Measurements from ENCODE around the gene LAMA2.

Gene LAMA2

DNA sequence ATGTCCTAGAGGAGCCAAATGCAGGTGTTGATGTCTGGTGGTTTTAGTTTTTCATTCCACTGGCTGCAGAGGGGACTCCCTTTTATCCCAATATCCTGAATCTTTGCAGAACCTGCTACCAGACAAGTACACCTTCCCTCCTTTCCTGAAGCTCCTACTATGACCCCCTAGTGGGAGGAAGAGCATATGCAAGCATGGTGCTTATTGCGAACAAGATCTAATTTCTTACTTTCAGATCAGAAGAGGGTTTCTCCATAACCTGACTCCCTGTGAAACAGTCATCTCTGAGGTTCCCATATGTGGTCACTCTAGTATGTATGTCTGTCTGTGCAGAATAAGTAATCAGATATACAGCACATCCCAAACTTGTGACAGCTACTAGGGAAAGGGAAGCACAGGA lies 549.8 kb downstream of the LAMA2 start:
- DNase-seq (ENCODE audit: extremely low spot score), result peak; percentile 43
- CTCF ChIA-PET, result interaction anchor here (1.0 kb wide), 1 partner anchor 8 kb away, joined by 3 read pairs; no protein-coding TSS in a partner anchor
- TF ChIP-seq FOXA1 (IDR thresholded peaks at IDR 0.05), result no peak
- no peak for TF ChIP-seq SUZ12 (IDR thresholded peaks at IDR 0.05)
- no peak for TF ChIP-seq CTBP1 (IDR thresholded peaks at IDR 0.05; ENCODE audit: borderline replicate concordance)
- TF ChIP-seq NFRKB (IDR thresholded peaks at IDR 0.05), result no peak
- TF ChIP-seq SP1 (IDR thresholded peaks at IDR 0.05), result no peak
- TF ChIP-seq, protein P1, sequence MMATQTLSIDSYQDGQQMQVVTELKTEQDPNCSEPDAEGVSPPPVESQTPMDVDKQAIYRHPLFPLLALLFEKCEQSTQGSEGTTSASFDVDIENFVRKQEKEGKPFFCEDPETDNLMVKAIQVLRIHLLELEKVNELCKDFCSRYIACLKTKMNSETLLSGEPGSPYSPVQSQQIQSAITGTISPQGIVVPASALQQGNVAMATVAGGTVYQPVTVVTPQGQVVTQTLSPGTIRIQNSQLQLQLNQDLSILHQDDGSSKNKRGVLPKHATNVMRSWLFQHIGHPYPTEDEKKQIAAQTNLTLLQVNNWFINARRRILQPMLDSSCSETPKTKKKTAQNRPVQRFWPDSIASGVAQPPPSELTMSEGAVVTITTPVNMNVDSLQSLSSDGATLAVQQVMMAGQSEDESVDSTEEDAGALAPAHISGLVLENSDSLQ (IDR thresholded peaks at IDR 0.05), result no peak
- no peak for TF ChIP-seq TARDBP (IDR thresholded peaks at IDR 0.05)
- POLR2A ChIA-PET, result no interaction called here

DNA sequence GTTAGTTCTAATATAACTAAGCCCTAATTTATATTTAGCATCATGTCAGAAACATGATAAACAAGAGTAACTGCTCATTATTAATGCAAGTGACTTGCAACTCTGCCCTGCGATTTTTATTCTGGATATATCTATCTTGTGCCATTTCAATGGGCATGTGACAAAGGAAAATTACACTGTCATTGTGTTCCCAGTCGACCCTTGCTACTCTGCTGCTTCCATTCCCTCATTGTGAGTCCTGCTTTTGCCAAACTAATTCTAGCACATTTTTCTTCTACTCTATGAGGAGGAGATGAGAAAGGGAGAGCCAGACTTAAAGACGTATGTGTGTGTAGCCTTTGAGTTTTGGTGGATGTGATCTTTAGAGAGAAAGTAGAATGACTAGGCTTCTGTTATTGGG lies 551.2 kb downstream of the LAMA2 start:
- TF ChIP-seq FOXM1 (IDR thresholded peaks at IDR 0.05; ENCODE audit: borderline replicate concordance), result no peak
- no peak for TF ChIP-seq ELF4 (IDR thresholded peaks at IDR 0.05)
- POLR2A ChIA-PET, result no interaction called here
- CTCF ChIA-PET, result no interaction called here
- no peak for DNase-seq (ENCODE audit: extremely low spot score)

DNA sequence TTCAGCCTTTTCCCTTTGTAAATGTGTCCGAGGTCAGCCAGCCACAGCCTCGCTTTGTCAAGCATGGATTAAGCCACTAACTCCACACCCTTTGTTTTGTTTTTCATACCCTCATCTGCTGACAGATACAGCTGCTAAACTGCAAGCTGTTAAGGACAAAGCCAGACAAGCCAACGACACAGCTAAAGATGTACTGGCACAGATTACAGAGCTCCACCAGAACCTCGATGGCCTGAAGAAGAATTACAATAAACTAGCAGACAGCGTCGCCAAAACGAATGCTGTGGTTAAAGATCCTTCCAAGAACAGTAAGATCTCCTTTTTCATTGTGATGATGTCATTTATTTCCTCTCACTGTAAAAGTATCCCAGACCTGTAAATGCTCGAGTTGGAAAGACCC lies 557.8 kb downstream of the LAMA2 start:
- CTCF ChIA-PET, result interaction anchor here (0.8 kb wide), 1 partner anchor 9 kb away, joined by 3 read pairs; no protein-coding TSS in a partner anchor
- peak; percentile 57 for DNase-seq (ENCODE audit: extremely low spot score)
- POLR2A ChIA-PET, result no interaction called here
- TF ChIP-seq ARNT (IDR thresholded peaks at IDR 0.05) (no peak), BHLHE40 (IDR thresholded peaks at IDR 0.05; ENCODE audit: borderline replicate concordance) (no peak), HDGF (IDR thresholded peaks at IDR 0.05; ENCODE audit: borderline replicate concordance) (no peak), LEF1 (IDR thresholded peaks at IDR 0.05; ENCODE audit: borderline replicate concordance) (no peak), L3MBTL2 (conservative IDR thresholded peaks at IDR 0.05) (no peak), SUZ12 (IDR thresholded peaks at IDR 0.05) (no peak), FOXA1 (IDR thresholded peaks at IDR 0.05) (no peak), ZNF384 (IDR thresholded peaks at IDR 0.05) (no peak), SP1 (IDR thresholded peaks at IDR 0.05) (no peak), FOXM1 (IDR thresholded peaks at IDR 0.05; ENCODE audit: borderline replicate concordance) (no peak), ELF4 (IDR thresholded peaks at IDR 0.05) (no peak), FOXK2 (IDR thresholded peaks at IDR 0.05) (no peak), TARDBP (IDR thresholded peaks at IDR 0.05) (no peak), CTBP1 (IDR thresholded peaks at IDR 0.05; ENCODE audit: borderline replicate concordance) (no peak), NFRKB (IDR thresholded peaks at IDR 0.05) (no peak)
- TF ChIP-seq, protein P1 (IDR thresholded peaks at IDR 0.05), result no peak

DNA sequence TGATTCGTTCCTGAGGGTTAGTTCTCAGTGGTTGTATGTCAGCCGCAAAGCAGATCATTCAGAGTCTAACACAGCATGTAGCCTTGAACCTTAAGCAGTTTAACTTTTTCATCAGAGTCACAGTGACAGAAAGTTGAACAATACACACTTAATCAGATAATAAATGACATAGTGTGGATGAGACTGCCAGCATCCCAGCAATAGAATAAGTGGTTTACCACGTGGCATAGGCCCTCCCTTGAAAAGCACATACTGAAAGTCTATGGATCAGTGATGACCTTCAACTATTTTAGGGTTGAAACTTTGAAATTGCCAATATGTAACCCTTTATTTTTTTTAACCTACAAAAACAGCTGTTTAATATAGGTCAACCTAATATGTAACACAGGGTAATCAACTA lies 561.7 kb downstream of the LAMA2 start:
- ChIA-PET POLR2A (no interaction called here), CTCF (no interaction called here)
- TF ChIP-seq NFRKB (IDR thresholded peaks at IDR 0.05) (no peak), SUZ12 (IDR thresholded peaks at IDR 0.05) (no peak)
- DNase-seq (ENCODE audit: extremely low spot score), result no peak

DNA sequence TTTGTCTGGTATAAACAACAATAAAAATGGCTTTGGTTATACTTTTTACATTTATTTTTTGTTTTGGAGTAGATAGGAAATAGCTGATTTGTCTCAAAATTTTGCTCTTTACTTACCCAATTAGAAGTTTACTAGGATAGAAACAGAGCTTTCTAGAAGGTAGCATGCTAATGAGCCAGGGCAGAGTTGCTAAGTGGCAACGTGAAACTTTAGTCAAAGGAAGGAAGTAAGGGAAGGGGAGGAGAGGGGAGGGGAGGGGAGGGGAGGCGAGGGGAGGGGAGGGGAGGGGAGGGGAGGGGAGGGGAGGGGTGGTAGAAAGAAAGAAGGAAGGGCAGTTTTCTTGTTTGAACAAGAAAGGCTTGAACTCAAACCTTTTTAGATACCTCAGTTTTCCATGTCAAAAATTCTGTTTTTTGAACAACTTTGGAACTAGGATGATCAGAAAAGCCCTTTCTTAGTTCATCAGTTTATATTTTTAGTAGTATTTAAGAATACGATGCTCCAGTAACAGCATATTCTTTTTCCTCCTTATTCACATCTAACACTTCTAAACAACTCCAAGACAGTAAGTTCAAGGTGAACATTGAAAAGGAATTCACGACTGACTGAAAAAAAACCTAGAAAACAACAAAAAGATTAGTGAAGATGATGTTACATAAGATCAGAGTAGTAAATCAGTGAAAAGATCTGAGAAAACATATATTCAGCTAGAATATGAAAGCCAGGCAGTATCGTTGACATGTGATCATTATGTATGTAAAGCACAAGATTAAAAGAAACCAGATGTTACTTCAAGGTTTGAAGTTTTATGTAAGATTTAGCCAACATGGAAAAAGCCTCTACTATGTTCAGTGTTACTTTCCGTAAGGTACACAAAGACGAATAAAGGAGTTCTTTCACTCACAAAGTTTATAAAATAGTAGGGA lies 563.6 kb downstream of the LAMA2 start:
- POLR2A ChIA-PET, result no interaction called here
- CTCF ChIA-PET, result no interaction called here

DNA sequence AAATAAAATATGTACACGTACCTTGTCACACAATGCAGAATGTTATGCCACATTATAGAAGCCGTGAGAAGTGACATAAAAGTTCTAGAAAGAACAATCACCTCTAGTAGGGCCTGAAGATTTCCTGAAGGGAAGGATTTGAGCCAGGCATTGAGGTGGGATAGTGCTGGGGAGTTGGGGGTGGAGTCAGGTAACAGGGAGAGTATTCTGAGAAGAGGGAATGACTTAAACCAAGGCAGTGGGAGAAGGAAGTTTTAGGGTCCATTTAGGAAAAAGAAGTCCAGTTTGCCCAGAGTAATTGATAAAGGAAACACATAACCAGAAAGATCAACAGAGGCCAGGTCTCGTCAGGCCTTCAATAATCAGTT lies 564.2 kb downstream of the LAMA2 start:
- ChIA-PET CTCF (no interaction called here), POLR2A (no interaction called here)
- no peak for DNase-seq (ENCODE audit: extremely low spot score)
- TF ChIP-seq ARNT (IDR thresholded peaks at IDR 0.05) (no peak), FOXK2 (IDR thresholded peaks at IDR 0.05) (no peak), ELF4 (IDR thresholded peaks at IDR 0.05) (no peak), FOXM1 (IDR thresholded peaks at IDR 0.05; ENCODE audit: borderline replicate concordance) (no peak)
- TF ChIP-seq, protein P1 (IDR thresholded peaks at IDR 0.05), result no peak

More for the DNA sequence above, 563.6 kb downstream of the LAMA2 start:
- TF ChIP-seq HDGF (IDR thresholded peaks at IDR 0.05; ENCODE audit: borderline replicate concordance) (no peak), CTBP1 (IDR thresholded peaks at IDR 0.05; ENCODE audit: borderline replicate concordance) (no peak), L3MBTL2 (conservative IDR thresholded peaks at IDR 0.05) (no peak), BHLHE40 (IDR thresholded peaks at IDR 0.05; ENCODE audit: borderline replicate concordance) (no peak), ZNF384 (IDR thresholded peaks at IDR 0.05) (no peak), FOXA1 (IDR thresholded peaks at IDR 0.05) (no peak), NFRKB (IDR thresholded peaks at IDR 0.05) (no peak), ELF4 (IDR thresholded peaks at IDR 0.05) (no peak), SUZ12 (IDR thresholded peaks at IDR 0.05) (no peak), FOXM1 (IDR thresholded peaks at IDR 0.05; ENCODE audit: borderline replicate concordance) (no peak), FOXK2 (IDR thresholded peaks at IDR 0.05) (no peak), SP1 (IDR thresholded peaks at IDR 0.05) (no peak)
- TF ChIP-seq, protein P1 (IDR thresholded peaks at IDR 0.05), result no peak
- no peak for DNase-seq (ENCODE audit: extremely low spot score)
